ENCODE results near the gene DOP1B. TPM values are rescaled to one million over a fixed set of nuclear protein-coding genes. Genes with fewer than 3 reads are reported as not detected.
A peak's percentile ranks its signal among the peaks of the same experiment; 100 is the strongest.

Gene DOP1B
- total RNA-seq, 1 experiment from 2014 or later: 8.7 TPM

DNA sequence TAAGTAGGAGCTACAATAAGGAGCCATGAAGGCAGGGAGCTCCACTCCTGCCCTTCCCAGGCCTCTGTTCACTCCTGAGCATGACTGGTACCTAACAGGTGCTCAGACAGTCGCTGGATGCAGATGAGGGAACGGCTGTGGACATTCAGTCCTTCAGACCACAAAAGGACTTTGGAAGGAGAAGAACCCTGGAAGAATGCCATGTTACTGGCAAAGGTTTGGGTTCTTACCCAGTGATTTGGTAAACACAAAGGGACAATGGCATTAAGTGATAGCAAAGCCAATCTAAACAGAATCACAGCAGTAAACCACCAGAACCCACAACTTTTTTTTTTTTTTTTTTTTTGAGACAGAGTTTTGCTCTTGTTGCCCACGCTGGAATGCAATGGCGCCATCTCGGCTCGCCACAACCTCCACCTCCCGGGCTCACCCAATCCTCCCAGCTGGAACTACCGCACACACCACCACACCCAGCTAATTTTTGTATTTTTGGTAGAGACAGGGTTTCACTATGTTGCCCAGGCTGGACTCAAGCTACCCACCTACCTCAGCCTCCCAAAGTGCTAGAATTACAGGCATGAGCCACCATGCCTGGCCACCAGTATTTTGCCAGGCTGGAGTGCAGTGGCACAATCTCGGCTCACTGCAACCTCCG lies 29.2 kb upstream of the DOP1B start:
- no peak overlapping the region for H2BK20ac ChIP-seq (ENCODE audit: low read depth, low read length, poor library complexity, severe bottlenecking)

More for the DNA sequence above, 29.2 kb upstream of the DOP1B start:
- H3K79me2 ChIP-seq (ENCODE audit: insufficient read depth, low read length): no peaks in the 10 kb centered on the region
- no peak overlapping the region for H4K5ac ChIP-seq (ENCODE audit: insufficient read length, low read depth, low read length)
- no CpG with 5 or more reads among the region's 10 CpGs for WGBS (ENCODE audit: extremely low coverage, insufficient read length, low lambda C conversion rate)
- H2AK5ac ChIP-seq (ENCODE audit: insufficient read length, low read length): no peak overlapping the region
- peak; percentile 4 for DNase-seq
- H3K9me3 ChIP-seq (ENCODE audit: control insufficient read depth, low read depth, low read length): no peaks in the 10 kb centered on the region
- no peak overlapping the region for H2BK120ac ChIP-seq (ENCODE audit: low read depth, low read length, poor library complexity, severe bottlenecking)
- no peak overlapping the region for H3K4ac ChIP-seq (ENCODE audit: low read depth, low read length)
- H3K18ac ChIP-seq (ENCODE audit: insufficient read length, low read depth, low read length): no peak overlapping the region
- no peak overlapping the region for H3K56ac ChIP-seq (ENCODE audit: insufficient read length, low read depth, low read length)
- H3K14ac ChIP-seq (ENCODE audit: insufficient read depth, low read length): no peak overlapping the region; the same call in 1 of the 2 replicates
- no peak overlapping the region; a peak in 1 of 7 replicates for H3K27ac Mint-ChIP-seq
- H3K23ac ChIP-seq (ENCODE audit: insufficient read length, low read depth, low read length): no peak overlapping the region
- no peak overlapping the region for H3K4me3 Mint-ChIP-seq
- no peak overlapping the region for H4K91ac ChIP-seq (ENCODE audit: insufficient read length, low read depth, low read length)
- no peaks in the 10 kb centered on the region for H3K79me1 ChIP-seq (ENCODE audit: insufficient read depth, low read depth, low read length, poor library complexity, severe bottlenecking)
- no peak overlapping the region for H4K8ac ChIP-seq (replicated peaks; ENCODE audit: insufficient read length, low read depth, low read length)
- no peak overlapping the region for H3K27ac ChIP-seq (ENCODE audit: insufficient read length, low read depth, low read length)
- H2BK5ac ChIP-seq (ENCODE audit: insufficient read length, low read length): no peak overlapping the region
- H3T11ph ChIP-seq (ENCODE audit: low read length): no peak overlapping the region
- peaks cover 16 to 19% of the 10 kb centered on the region in 2 experiments for H3K4me1 Mint-ChIP-seq
- no peak for TF ChIP-seq CTCF (conservative IDR thresholded peaks at IDR 0.05)
- H3K4me2 ChIP-seq (ENCODE audit: insufficient read depth, insufficient read length, low read length): no peak overlapping the region
- no peak overlapping the region for H2BK15ac ChIP-seq (ENCODE audit: low read depth, low read length)
- no peak overlapping the region for H2AFZ ChIP-seq (ENCODE audit: low read length)
- no peak overlapping the region for H2BK12ac ChIP-seq (ENCODE audit: insufficient read length, low read depth, low read length)
- H3K27me3 ChIP-seq (ENCODE audit: insufficient read depth, low read length): no peaks in the 10 kb centered on the region
- H3K23me2 ChIP-seq (ENCODE audit: insufficient read length, low read depth, low read length, poor library complexity, severe bottlenecking): no peaks in the 10 kb centered on the region
- no peak overlapping the region for H3K9ac ChIP-seq (ENCODE audit: extremely low read depth, insufficient read length, low read length)
- peaks cover 15% of the 10 kb centered on the region for H3K27me3 Mint-ChIP-seq (ENCODE audit: low read depth)
- no peaks in the 10 kb centered on the region for H4K20me1 ChIP-seq (ENCODE audit: control insufficient read depth, insufficient read depth, insufficient read length)
- peaks cover 4% of the 10 kb centered on the region; the same call in 1 of the 2 replicates for H3K4me1 ChIP-seq (ENCODE audit: insufficient read depth, low read length)
- no peaks in the 10 kb centered on the region; a peak in 1 of 7 replicates for H3K36me3 Mint-ChIP-seq (ENCODE audit: insufficient read depth in 1 of 3, low read depth in 3 of 3)
- H3K9me3 Mint-ChIP-seq: no peaks in the 10 kb centered on the region; a peak in 1 of 5 replicates
